GM12878 (cell line): ENCODE results near the gene GPR17. TPM values are rescaled to one million over a fixed set of nuclear protein-coding genes. Genes with fewer than 3 reads are reported as not detected.

Source experiments
- ATAC-seq: fragments of 200-7000 bp; cut with Tn5 transposase; 3 replicates; pipeline ENCODE4 v1.9.1; 2020; ENCODE audit warnings: mild to moderate bottlenecking, moderate library complexity
- BruUV-seq: library from RNA; stranded (reverse); fragments of 400-500 nt; replicated peaks from 2 replicates; lab custom pipeline; 2021; lab: Mats Ljungman, UMichigan
- CTCF ChIA-PET: fragments of 300-600 bp; sonication (Branson Sonifier 250); formaldehyde crosslinking; extraction: SDS; loops from one replicate; lab custom pipeline; 2021; ENCODE audit warnings: inconsistent platforms; lab: Yijun Ruan, JAX
- POLR2A ChIA-PET: fragments of 350-600 bp; formaldehyde crosslinking; extraction: SDS; loops from one replicate; lab custom pipeline; 2021; ENCODE audit warnings: inconsistent platforms; lab: Charles Lee
- RAD21 ChIA-PET: fragments of 300-600 bp; sonication (Branson Sonifier 250); formaldehyde crosslinking; loops from one replicate; lab custom pipeline; 2023; ENCODE audit warnings: antibody characterized with exemption; ENCODE audit not compliant: unreplicated experiment; lab: Charles Lee
- SMC1A ChIA-PET: fragments of 300-600 bp; sonication (Branson Sonifier 250); formaldehyde crosslinking; loops from one replicate; lab custom pipeline; 2023; ENCODE audit not compliant: unreplicated experiment, uncharacterized antibody; lab: Charles Lee
- DNase-seq: peaks from one replicate; pipeline ENCODE4 v3.0.0-alpha.2; 2011; ENCODE audit warnings: low read depth, low spot score
- FAIRE-seq: peaks from 3 replicates; lab custom pipeline; 2011; peaks lifted over from hg19 to GRCh38; lab: Jason Lieb, UNC
- H2AFZ ChIP-seq: 2 replicates; pipeline ENCODE4 v1.6.0; 2011; ENCODE audit warnings: low read depth, low read length, control low read depth; ENCODE audit not compliant: control insufficient read depth
- H3K27ac ChIP-seq: 2 replicates; pipeline ENCODE4 v1.5.1; 2011; ENCODE audit warnings: control low read depth; ENCODE audit not compliant: control insufficient read depth, insufficient read depth
- H3K27me3 ChIP-seq, 2 experiments: replicated peaks in 1 of 2; 2 replicates each; pipeline versions ENCODE4 v1.6.0 to v1.6.1; 2011; ENCODE audit warnings: low read length in 1 of 2; ENCODE audit not compliant: control insufficient read depth in 2 of 2, insufficient read depth in 2 of 2
- H3K36me3 ChIP-seq, 2 experiments: 2 replicates each; pipeline ENCODE4 v1.5.1; 2011; ENCODE audit warnings: low read length in 1 of 2; ENCODE audit not compliant: control insufficient read depth in 2 of 2, insufficient read depth in 2 of 2
- H3K4me1 ChIP-seq: 2 replicates; pipeline ENCODE4 v1.6.1; 2011; ENCODE audit warnings: mild to moderate bottlenecking, low read length, moderate library complexity, mixed read lengths; ENCODE audit not compliant: control insufficient read depth, insufficient read depth
- H3K4me2 ChIP-seq: 2 replicates; pipeline ENCODE4 v1.6.0; 2011; ENCODE audit warnings: control low read depth; ENCODE audit not compliant: control insufficient read depth, insufficient read depth
- H3K4me3 ChIP-seq: fragments of 200-600 bp; sonication (generic); 2 replicates; pipeline ENCODE4 v1.5.1; 2016
- H3K79me2 ChIP-seq: 2 replicates; pipeline ENCODE4 v1.6.0; 2011; ENCODE audit warnings: low read length; ENCODE audit not compliant: control insufficient read depth, insufficient read depth
- H3K9ac ChIP-seq: 2 replicates; pipeline ENCODE4 v1.8.0; 2011; ENCODE audit warnings: low read length, control low read depth, mixed read lengths; ENCODE audit not compliant: control insufficient read depth, insufficient read depth
- H3K9me3 ChIP-seq: replicated peaks from 3 replicates; pipeline ENCODE4 v1.5.1; 2011; ENCODE audit warnings: mild to moderate bottlenecking, low read length; ENCODE audit not compliant: control insufficient read depth, insufficient read depth
- H4K20me1 ChIP-seq: 2 replicates; pipeline ENCODE4 v1.6.0; 2011; ENCODE audit not compliant: control insufficient read depth, insufficient read depth
- FOXM1 ChIP-seq: IDR thresholded peaks from 2 replicates; pipeline ENCODE4 v1.6.1; 2012; ENCODE audit warnings: low read depth, mild to moderate bottlenecking, inconsistent platforms, low read length, moderate library complexity
- GATAD2B ChIP-seq: fragments of 450-650 bp; conservative IDR thresholded peaks from 2 replicates; pipeline ENCODE4 v1.6.1; 2017; ENCODE audit warnings: low read depth, mild to moderate bottlenecking, moderate library complexity
- HCFC1 ChIP-seq: fragments of 150-350 bp; IDR thresholded peaks from 2 replicates; pipeline ENCODE4 v1.6.1; 2014; ENCODE audit warnings: low read length
- KAT2A ChIP-seq: conservative IDR thresholded peaks from 2 replicates; pipeline ENCODE4 v1.6.1; 2011; ENCODE audit warnings: low read depth, low read length; ENCODE audit not compliant: control insufficient read depth
- PAX5 ChIP-seq: IDR thresholded peaks from 2 replicates; pipeline ENCODE4 v1.6.1; 2011; ENCODE audit warnings: low read depth, low read length, borderline replicate concordance
- PAX8 ChIP-seq: fragments of 450-650 bp; IDR thresholded peaks from 2 replicates; pipeline ENCODE4 v1.6.1; 2017; ENCODE audit warnings: mild to moderate bottlenecking, moderate library complexity
- PML ChIP-seq: IDR thresholded peaks from 2 replicates; pipeline ENCODE4 v1.6.1; 2012; ENCODE audit warnings: low read length, inconsistent platforms
- POU2F2 ChIP-seq: IDR thresholded peaks from 3 replicates; pipeline ENCODE4 v1.6.1; 2011; ENCODE audit warnings: low read depth, mild to moderate bottlenecking, low read length, borderline replicate concordance
- SRF ChIP-seq, 2 experiments: IDR thresholded peaks; 2 replicates each; pipeline ENCODE4 v1.6.1; 2011; ENCODE audit warnings: low read depth in 2 of 2, low read length in 2 of 2, mild to moderate bottlenecking in 1 of 2, moderate library complexity in 1 of 2
- TCF7 ChIP-seq: IDR thresholded peaks from 2 replicates; pipeline ENCODE4 v1.6.1; 2014; ENCODE audit warnings: antibody characterized with exemption, borderline replicate concordance
- YY1 ChIP-seq: IDR thresholded peaks from 2 replicates; pipeline ENCODE4 v1.6.1; 2011; ENCODE audit warnings: low read depth, mild to moderate bottlenecking, low read length
- ZZZ3 ChIP-seq: IDR thresholded peaks from 2 replicates; pipeline ENCODE4 v1.6.1; 2011; ENCODE audit warnings: low read depth; ENCODE audit not compliant: control insufficient read depth, insufficient read length
- WGBS: methylation state at CpG from one replicate; pipeline ENCODE4 v1.1.6; 2016; ENCODE audit warnings: low lambda C conversion rate; ENCODE audit not compliant: insufficient replicate concordance, insufficient coverage; ENCODE audit errors: missing lambda C conversion rate; 5-methylcytosine and 5-hydroxymethylcytosine counted together
- in situ Hi-C: fragments of 300-500 bp; cut with MboI; formaldehyde crosslinking; loops from 9 replicates; pipeline ENCODE4 v1.14.3; 2018; ENCODE audit warnings: mixed read lengths
- intact Hi-C: fragments of 100-400 bp; cut with micrococcal nuclease; formaldehyde crosslinking; loops from one replicate; pipeline ENCODE4 v1.14.2; 2022; ENCODE audit not compliant: unreplicated experiment
- polyA plus RNA-seq, 11 experiments: library from polyadenylated mRNA; depleted of rRNA in 4 of 11; unstranded in 6 of 11; stranded (reverse) in 5 of 11; fragments of >200 nt; fragmentation: Nextera tagmentation in 4 of 11; fragmentation: Illumina TruSeq in 1 of 11; extraction: Ambion mirVana in 4 of 11; extraction: Trizol in 1 of 11; gene quantifications; 1 replicate in 1 of 11; 2 replicates in 10 of 11; pipeline versions ENCODE4 v1.2.1 to v1.2.3, GENCODE V29; 2011 to 2016; ENCODE audit warnings: inconsistent platforms in 2 of 11, missing spikeins in 2 of 11, low read depth in 1 of 11
- total RNA-seq, 4 experiments: library from RNA; depleted of rRNA in 3 of 4; stranded (reverse); fragments of >200 nt in 3 of 4; fragmentation: Illumina TruSeq in 1 of 4; extraction: Trizol in 1 of 4; gene quantifications; 2 replicates each; pipeline versions ENCODE4 v1.2.1 to v1.2.3, GENCODE V29; 2013 to 2021
- TF ChIP-seq, protein P1 (sequence below): IDR thresholded peaks from 2 replicates; pipeline ENCODE4 v1.6.1; 2012; ENCODE audit warnings: low read length, inconsistent platforms
- TF ChIP-seq, protein P2 (sequence below): fragments of 450-650 bp; IDR thresholded peaks from 2 replicates; pipeline ENCODE4 v1.6.1; 2017; ENCODE audit warnings: mild to moderate bottlenecking, moderate library complexity

GPR17 gene
- total and polyA plus RNA-seq, 10 of the 15 experiments (the other 5 are each of a cell fraction or from before 2014, with no cell fraction given) = not detected

DNA sequence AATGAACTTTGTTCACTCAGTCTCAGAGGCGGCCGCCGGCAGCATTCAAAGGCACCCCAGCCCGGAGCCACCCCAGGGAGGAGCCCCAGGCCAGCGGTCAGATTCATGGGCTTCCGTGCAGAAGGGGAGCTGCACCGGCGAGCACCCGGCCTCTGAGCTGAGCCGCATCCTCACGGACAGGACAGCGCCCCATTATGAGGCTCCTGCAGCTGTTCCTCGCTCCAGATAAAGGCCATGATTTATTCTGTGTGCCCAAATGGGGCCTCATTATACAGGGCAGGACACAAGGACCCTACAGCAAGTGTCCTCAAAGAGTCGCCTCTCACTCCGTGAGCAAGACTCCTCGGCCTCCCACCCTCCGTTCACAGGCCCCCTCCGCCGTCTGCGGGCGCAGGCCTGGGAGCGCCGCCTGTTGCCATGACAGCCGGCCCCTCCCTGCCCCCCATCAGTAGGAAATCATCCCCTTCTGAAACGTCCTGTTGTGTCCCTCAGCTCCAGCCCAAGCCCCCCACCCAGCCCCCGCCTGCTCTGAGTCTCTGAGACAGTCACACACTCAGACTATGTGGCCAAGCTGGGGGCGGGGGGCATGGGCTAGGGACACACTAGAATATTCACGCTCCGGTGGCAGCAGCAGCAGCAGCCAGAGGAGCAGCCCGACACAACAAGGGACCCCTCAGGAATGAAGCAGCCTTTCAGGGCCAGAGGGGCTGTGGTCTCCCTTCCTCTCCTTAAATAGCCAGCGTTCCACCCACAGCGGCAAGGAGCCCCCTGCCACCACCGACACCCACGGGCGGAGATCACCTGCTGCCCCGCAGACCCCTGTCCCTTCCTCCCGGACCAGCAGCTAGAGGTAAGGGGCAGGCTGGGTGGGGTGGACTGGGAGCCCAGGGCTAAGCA is at the start of gene GPR17 (continued):
- TF ChIP-seq, protein P1, sequence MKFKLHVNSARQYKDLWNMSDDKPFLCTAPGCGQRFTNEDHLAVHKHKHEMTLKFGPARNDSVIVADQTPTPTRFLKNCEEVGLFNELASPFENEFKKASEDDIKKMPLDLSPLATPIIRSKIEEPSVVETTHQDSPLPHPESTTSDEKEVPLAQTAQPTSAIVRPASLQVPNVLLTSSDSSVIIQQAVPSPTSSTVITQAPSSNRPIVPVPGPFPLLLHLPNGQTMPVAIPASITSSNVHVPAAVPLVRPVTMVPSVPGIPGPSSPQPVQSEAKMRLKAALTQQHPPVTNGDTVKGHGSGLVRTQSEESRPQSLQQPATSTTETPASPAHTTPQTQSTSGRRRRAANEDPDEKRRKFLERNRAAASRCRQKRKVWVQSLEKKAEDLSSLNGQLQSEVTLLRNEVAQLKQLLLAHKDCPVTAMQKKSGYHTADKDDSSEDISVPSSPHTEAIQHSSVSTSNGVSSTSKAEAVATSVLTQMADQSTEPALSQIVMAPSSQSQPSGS = no peak
- TF ChIP-seq, all 136 proteins: peak for 0

DNA sequence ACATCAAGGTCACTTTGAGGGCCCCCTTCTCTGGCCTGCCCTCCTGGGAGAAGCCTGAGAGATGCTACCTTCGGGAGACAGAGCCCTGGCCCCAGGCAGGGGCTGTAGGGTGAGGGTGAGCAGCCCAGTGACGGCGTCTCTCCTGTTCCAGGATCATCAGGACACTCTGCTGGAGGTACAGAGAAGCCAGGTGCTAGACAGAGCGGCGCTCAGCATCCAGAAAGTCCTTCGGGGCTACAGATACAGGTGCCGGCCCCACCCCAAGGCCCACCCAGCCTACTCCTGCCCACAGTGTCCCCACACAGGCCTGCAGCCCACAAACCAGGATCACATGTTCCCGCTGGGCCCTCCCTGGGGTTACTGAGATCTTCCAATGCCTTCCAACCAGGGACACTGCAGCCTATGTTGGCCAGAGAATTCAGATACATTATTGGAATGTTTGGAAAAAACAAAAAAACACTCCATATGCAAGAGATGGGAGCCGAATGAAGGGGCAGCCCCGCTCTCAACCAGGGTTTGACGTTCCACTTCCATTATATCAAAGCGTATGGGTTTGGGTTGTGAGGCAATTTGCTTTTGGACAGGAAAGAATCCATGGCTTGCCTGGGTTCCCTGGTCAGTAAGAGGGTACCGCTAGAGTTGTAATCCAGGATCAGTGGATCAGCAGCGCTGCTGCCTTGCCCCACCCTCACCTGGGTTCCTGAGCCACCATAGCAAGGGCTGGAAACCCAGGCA is 49.5 kb upstream of the GPR17 start:
- Histone ChIP-seq H3K4me3 (no peak overlapping the region), H4K20me1 (no peaks in the 10 kb centered on the region), H2AFZ (no peak overlapping the region), H3K4me2 (no peak overlapping the region), H3K36me3 (no peaks in the 10 kb centered on the region), H3K27me3 (no peaks in the 10 kb centered on the region; a peak in 1 of 4 replicates), H3K79me2 (no peaks in the 10 kb centered on the region), H3K9me3 (no peaks in the 10 kb centered on the region; the same call in 2 of the 3 replicates), H3K9ac (no peak overlapping the region), H3K4me1 (no peaks in the 10 kb centered on the region), H3K27ac (no peak overlapping the region)
- ChIA-PET SMC1A (no interaction called here), RAD21 (no interaction called here), POLR2A (no interaction called here), CTCF (no interaction called here)
- ATAC-seq (no peak), DNase-seq (no peak), FAIRE-seq (no peak)
- 71% methylated on average over 14 of the region's 14 CpGs for WGBS
- no TSS peak for BruUV-seq
- in situ Hi-C loops (no loop called here), intact Hi-C loops (loop anchor here (5.0 kb wide), 1 partner anchor 41 kb away; no protein-coding TSS in a partner anchor)
- TF ChIP-seq YY1 (no peak), GATAD2B (no peak), SRF (IDR thresholded peaks at IDR 0.05; ENCODE audit: low read depth in 2 of 2, low read length in 2 of 2) (no peak), POU2F2 (no peak), PAX8 (no peak), FOXM1 (no peak), HCFC1 (no peak), PML (no peak), KAT2A (no peak), ZZZ3 (no peak), PAX5 (no peak), TCF7 (no peak)
- TF ChIP-seq, protein P2, sequence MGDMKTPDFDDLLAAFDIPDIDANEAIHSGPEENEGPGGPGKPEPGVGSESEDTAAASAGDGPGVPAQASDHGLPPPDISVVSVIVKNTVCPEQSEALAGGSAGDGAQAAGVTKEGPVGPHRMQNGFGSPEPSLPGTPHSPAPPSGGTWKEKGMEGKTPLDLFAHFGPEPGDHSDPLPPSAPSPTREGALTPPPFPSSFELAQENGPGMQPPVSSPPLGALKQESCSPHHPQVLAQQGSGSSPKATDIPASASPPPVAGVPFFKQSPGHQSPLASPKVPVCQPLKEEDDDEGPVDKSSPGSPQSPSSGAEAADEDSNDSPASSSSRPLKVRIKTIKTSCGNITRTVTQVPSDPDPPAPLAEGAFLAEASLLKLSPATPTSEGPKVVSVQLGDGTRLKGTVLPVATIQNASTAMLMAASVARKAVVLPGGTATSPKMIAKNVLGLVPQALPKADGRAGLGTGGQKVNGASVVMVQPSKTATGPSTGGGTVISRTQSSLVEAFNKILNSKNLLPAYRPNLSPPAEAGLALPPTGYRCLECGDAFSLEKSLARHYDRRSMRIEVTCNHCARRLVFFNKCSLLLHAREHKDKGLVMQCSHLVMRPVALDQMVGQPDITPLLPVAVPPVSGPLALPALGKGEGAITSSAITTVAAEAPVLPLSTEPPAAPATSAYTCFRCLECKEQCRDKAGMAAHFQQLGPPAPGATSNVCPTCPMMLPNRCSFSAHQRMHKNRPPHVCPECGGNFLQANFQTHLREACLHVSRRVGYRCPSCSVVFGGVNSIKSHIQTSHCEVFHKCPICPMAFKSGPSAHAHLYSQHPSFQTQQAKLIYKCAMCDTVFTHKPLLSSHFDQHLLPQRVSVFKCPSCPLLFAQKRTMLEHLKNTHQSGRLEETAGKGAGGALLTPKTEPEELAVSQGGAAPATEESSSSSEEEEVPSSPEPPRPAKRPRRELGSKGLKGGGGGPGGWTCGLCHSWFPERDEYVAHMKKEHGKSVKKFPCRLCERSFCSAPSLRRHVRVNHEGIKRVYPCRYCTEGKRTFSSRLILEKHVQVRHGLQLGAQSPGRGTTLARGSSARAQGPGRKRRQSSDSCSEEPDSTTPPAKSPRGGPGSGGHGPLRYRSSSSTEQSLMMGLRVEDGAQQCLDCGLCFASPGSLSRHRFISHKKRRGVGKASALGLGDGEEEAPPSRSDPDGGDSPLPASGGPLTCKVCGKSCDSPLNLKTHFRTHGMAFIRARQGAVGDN = no peak
